CD4-positive, alpha-beta T cell (primary cell): ENCODE results near the gene HIGD2B. TPM values are rescaled to one million over a fixed set of nuclear protein-coding genes. Genes with fewer than 3 reads are reported as not detected.
A peak's percentile ranks its signal among the peaks of the same experiment; 100 is the strongest.

Experiments used
- ATAC-seq: fragments of 200-7000 bp; cut with Tn5 transposase; one replicate; pipeline ENCODE4 v1.10.0; 2022; ENCODE audit warnings: mild to moderate bottlenecking; ENCODE audit not compliant: poor library complexity
- CTCF ChIA-PET: fragments of 350-600 bp; sonication (Branson Sonifier 250); formaldehyde crosslinking; loops from one replicate; lab custom pipeline; 2021; ENCODE audit warnings: antibody characterized with exemption, inconsistent platforms; lab: Charles Lee
- POLR2A ChIA-PET: fragments of 350-600 bp; sonication (Branson Sonifier 250); formaldehyde crosslinking; loops from one replicate; lab custom pipeline; 2021; ENCODE audit warnings: antibody characterized with exemption, inconsistent platforms; lab: Charles Lee
- DNase-seq, 14 experiments: peaks; one replicate each; pipeline ENCODE4 v3.0.0-alpha.2; 2013 to 2020; ENCODE audit warnings: mixed read lengths in 2 of 14
- H3K27ac ChIP-seq, 2 donors: one replicate each; pipeline versions ENCODE4 v1.5.1 to v1.7.0; 2013; ENCODE audit warnings: low read length in 2 of 2, low read depth in 1 of 2, mild to moderate bottlenecking in 1 of 2
- H3K27me3 ChIP-seq, 2 experiments: 1 replicate in 1 of 2; 2 replicates in 1 of 2; pipeline versions ENCODE4 v1.6.1 to v1.7.0; 2013; ENCODE audit warnings: low read length in 2 of 2, control low read depth in 1 of 2, mild to moderate bottlenecking in 1 of 2, moderate library complexity in 1 of 2; ENCODE audit not compliant: insufficient read depth in 2 of 2, control insufficient read depth in 1 of 2
- H3K36me3 ChIP-seq: one replicate; pipeline ENCODE4 v1.6.1; 2013; ENCODE audit warnings: low read length, control low read depth; ENCODE audit not compliant: insufficient read depth
- H3K4me1 ChIP-seq: one replicate; pipeline ENCODE4 v1.6.1; 2013; ENCODE audit warnings: low read length, control low read depth; ENCODE audit not compliant: insufficient read depth
- H3K4me3 ChIP-seq: one replicate; pipeline ENCODE4 v1.5.1; 2013; ENCODE audit warnings: mild to moderate bottlenecking, low read length, moderate library complexity
- H3K9me3 ChIP-seq, 2 experiments: 1 replicate in 1 of 2; 2 replicates in 1 of 2; pipeline versions ENCODE4 v1.6.1 to v1.7.0; 2013; ENCODE audit warnings: low read length in 2 of 2, mild to moderate bottlenecking in 2 of 2, control low read depth in 1 of 2, moderate library complexity in 1 of 2; ENCODE audit not compliant: control insufficient read depth in 1 of 2, insufficient read depth in 1 of 2
- H3K27ac Mint-ChIP-seq: one replicate; pipeline ENCODE4 v1.8.0; 2020; ENCODE audit warnings: mixed read lengths
- H3K27me3 Mint-ChIP-seq: one replicate; pipeline ENCODE4 v1.8.0; 2021; ENCODE audit warnings: mixed read lengths
- H3K36me3 Mint-ChIP-seq: one replicate; pipeline ENCODE4 v1.8.0; 2021; ENCODE audit warnings: low read depth, mixed read lengths
- H3K4me1 Mint-ChIP-seq: one replicate; pipeline ENCODE4 v1.8.0; 2021; ENCODE audit warnings: low read depth, mixed read lengths
- H3K4me3 Mint-ChIP-seq: one replicate; pipeline ENCODE4 v1.8.0; 2020; ENCODE audit warnings: mild to moderate bottlenecking, mixed read lengths
- H3K9me3 Mint-ChIP-seq: one replicate; pipeline ENCODE4 v1.8.0; 2020; ENCODE audit warnings: mixed read lengths
- intact Hi-C, 2 experiments: fragments of 100-400 bp; cut with DNase I in 1 of 2; cut with micrococcal nuclease in 1 of 2; formaldehyde crosslinking; loops; one replicate each; pipeline versions ENCODE4 v1.15.1 to v1.9.0; 2023 to 2025; cut with DNase I, micrococcal nuclease
- total RNA-seq, 174 experiments: library from RNA in 2 of 174; stranded (reverse) in 2 of 174; gene quantifications; one replicate each; pipeline ENCODE4 v1.2.3 and lab custom pipeline; 2021 to 2026
- TF ChIP-seq, protein P1 (sequence below): fragments of 200-600 bp; IDR thresholded peaks from one replicate; pipeline ENCODE4 v1.8.0; 2022; ENCODE audit warnings: antibody characterized with exemption, mild to moderate bottlenecking

HIGD2B gene
- total RNA-seq, 2 experiments from 2014 or later, result 0.28 TPM; not detected in 1

GRCh38 chr15:72682772-72683171 lies 3.2 kb downstream of the HIGD2B start:
- Mint-ChIP-seq H3K9me3 (no peaks in the 10 kb centered on the region), H3K27me3 (peaks cover 3% of the 10 kb centered on the region), H3K4me1 (peaks cover 18% of the 10 kb centered on the region), H3K36me3 (peaks cover 7% of the 10 kb centered on the region), H3K4me3 (peak overlapping the region; percentile 78), H3K27ac (no peak overlapping the region)
- CTCF ChIA-PET, result interaction anchor here (2.6 kb wide), 1 partner anchor 12 kb away, joined by 7 read pairs; no protein-coding TSS in a partner anchor
- POLR2A ChIA-PET, result no interaction called here
- H3K27ac ChIP-seq, result no peak overlapping the region
- no peaks in the 10 kb centered on the region for H3K9me3 ChIP-seq
- no peaks in the 10 kb centered on the region for H3K36me3 ChIP-seq
- TF ChIP-seq, protein P1, sequence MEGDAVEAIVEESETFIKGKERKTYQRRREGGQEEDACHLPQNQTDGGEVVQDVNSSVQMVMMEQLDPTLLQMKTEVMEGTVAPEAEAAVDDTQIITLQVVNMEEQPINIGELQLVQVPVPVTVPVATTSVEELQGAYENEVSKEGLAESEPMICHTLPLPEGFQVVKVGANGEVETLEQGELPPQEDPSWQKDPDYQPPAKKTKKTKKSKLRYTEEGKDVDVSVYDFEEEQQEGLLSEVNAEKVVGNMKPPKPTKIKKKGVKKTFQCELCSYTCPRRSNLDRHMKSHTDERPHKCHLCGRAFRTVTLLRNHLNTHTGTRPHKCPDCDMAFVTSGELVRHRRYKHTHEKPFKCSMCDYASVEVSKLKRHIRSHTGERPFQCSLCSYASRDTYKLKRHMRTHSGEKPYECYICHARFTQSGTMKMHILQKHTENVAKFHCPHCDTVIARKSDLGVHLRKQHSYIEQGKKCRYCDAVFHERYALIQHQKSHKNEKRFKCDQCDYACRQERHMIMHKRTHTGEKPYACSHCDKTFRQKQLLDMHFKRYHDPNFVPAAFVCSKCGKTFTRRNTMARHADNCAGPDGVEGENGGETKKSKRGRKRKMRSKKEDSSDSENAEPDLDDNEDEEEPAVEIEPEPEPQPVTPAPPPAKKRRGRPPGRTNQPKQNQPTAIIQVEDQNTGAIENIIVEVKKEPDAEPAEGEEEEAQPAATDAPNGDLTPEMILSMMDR, result no peak
- no peak overlapping the region for H3K4me3 ChIP-seq
- intact Hi-C loops, result no loop called here
- peaks cover 0 to 5% of the 10 kb centered on the region in 2 experiments for H3K27me3 ChIP-seq
- ATAC-seq, result no peak
- peaks cover 17% of the 10 kb centered on the region for H3K4me1 ChIP-seq
- DNase-seq, result no peak

GRCh38 chr15:72680931-72681330 lies 5.1 kb downstream of the HIGD2B start:
- Mint-ChIP-seq H3K9me3 (no peaks in the 10 kb centered on the region), H3K27ac (no peak overlapping the region), H3K27me3 (peaks cover 16% of the 10 kb centered on the region), H3K36me3 (peaks cover under 1% of the 10 kb centered on the region), H3K4me1 (peaks cover 9% of the 10 kb centered on the region), H3K4me3 (no peak overlapping the region)
- no peak overlapping the region for H3K27ac ChIP-seq
- no peaks in the 10 kb centered on the region for H3K9me3 ChIP-seq
- ChIA-PET POLR2A (interaction anchor here (1.0 kb wide), 1 partner anchor 305 kb away, joined by 4 read pairs; the partner anchor contains the start of gene HEXA), CTCF (interaction anchor here (2.6 kb wide), 1 partner anchor 10 kb away, joined by 7 read pairs; no protein-coding TSS in a partner anchor)
- no peak for DNase-seq
- H3K27me3 ChIP-seq, result peaks cover 0 to 5% of the 10 kb centered on the region in 2 experiments
- H3K36me3 ChIP-seq, result no peaks in the 10 kb centered on the region
- intact Hi-C loops, result no loop called here
- peaks cover 9% of the 10 kb centered on the region for H3K4me1 ChIP-seq
- TF ChIP-seq, protein P1, result no peak
- no peak overlapping the region for H3K4me3 ChIP-seq
- ATAC-seq, result no peak

DNA sequence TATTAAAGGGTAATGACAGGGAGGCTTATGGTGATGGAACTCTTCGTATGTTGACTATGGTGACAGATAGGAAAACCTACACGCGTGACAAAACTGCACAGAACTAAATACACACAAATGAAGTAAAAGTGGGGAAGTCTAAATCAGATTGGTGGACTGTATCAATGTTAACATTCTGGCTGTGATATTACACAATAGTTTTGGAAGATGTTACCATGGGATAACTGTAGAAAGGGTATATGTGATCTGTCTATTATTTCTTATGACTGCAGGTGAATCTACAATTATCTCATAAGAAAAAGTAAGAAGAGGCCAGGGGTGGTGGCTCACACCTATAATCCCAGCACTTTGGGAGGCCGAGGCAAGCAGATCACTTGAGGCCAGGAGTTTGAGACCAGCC lies 9.1 kb downstream of the HIGD2B start:
- Histone ChIP-seq H3K4me3 (no peak overlapping the region), H3K4me1 (no peaks in the 10 kb centered on the region), H3K9me3 (no peaks in the 10 kb centered on the region), H3K27me3 (peaks cover 2 to 5% of the 10 kb centered on the region in 2 experiments), H3K27ac (no peak overlapping the region), H3K36me3 (no peaks in the 10 kb centered on the region)
- CTCF ChIA-PET, result no interaction called here
- TF ChIP-seq, protein P1, result no peak
- POLR2A ChIA-PET, result interaction anchor here (1.2 kb wide), 1 partner anchor 9 kb away, joined by 3 read pairs; the partner anchor contains the start of genes BBS4 and HIGD2B
- Mint-ChIP-seq H3K4me3 (no peak overlapping the region), H3K27me3 (peaks cover 19% of the 10 kb centered on the region), H3K4me1 (no peaks in the 10 kb centered on the region), H3K9me3 (no peaks in the 10 kb centered on the region), H3K36me3 (no peaks in the 10 kb centered on the region), H3K27ac (no peak overlapping the region)
- ATAC-seq (no peak), DNase-seq (no peak)
- intact Hi-C loops, result loop anchor here in 1 of 2 experiments (10.0 kb wide), 1 partner anchor 72 kb away; no protein-coding TSS in a partner anchor
